H1 (cell line): Measurements from ENCODE around the gene SEMA7A. TPM values are rescaled to one million over a fixed set of nuclear protein-coding genes. Genes with fewer than 3 reads are reported as not detected.

ENCODE experiments used
- BACH1 ChIP-seq: IDR thresholded peaks from 2 replicates; pipeline ENCODE4 v1.6.1; 2012; ENCODE audit warnings: low read length, improper control_type of control experiment
- CBX8 ChIP-seq: fragments of 300-800, 300-1000 bp; sonication (generic); IDR thresholded peaks from 2 replicates; pipeline ENCODE4 v1.7.1; 2016; ENCODE audit warnings: low read depth, low read length, borderline replicate concordance
- RBBP5 ChIP-seq: IDR thresholded peaks from 2 replicates; pipeline ENCODE4 v1.7.1; 2012; ENCODE audit warnings: low read depth, mild to moderate bottlenecking, inconsistent platforms, low read length, moderate library complexity, borderline replicate concordance
- SRF ChIP-seq: IDR thresholded peaks from 2 replicates; pipeline ENCODE4 v1.6.1; 2011; ENCODE audit warnings: mild to moderate bottlenecking, low read depth, low read length, moderate library complexity
- polyA plus RNA-seq, 7 experiments: library from polyadenylated mRNA; depleted of rRNA in 3 of 7; stranded (reverse) in 5 of 7; unstranded in 2 of 7; fragments of >200 nt in 5 of 7; fragments of 200-250 nt in 2 of 7; gene quantifications; 1 replicate in 5 of 7; 2 replicates in 1 of 7; 4 replicates in 1 of 7; pipeline versions ENCODE4 v1.2.1 to v1.2.3, GENCODE V29; 2011 to 2013; ENCODE audit warnings: missing spikeins in 2 of 7, mixed read lengths in 2 of 7
- total RNA-seq: library from RNA; stranded (reverse); fragmentation: NEBNext Ultra II Directional; extraction: Animal tissue kit (Norgen Biotek cat#: 25700); gene quantifications from 2 replicates; pipeline ENCODE4 v1.2.1, GENCODE V29; 2021
- TF ChIP-seq, protein P1 (sequence below), 3 experiments: IDR thresholded peaks; 1 replicate in 2 of 3; 2 replicates in 1 of 3; pipeline versions ENCODE4 v1.5.1 to v1.6.1; 2011; ENCODE audit warnings: low read length in 3 of 3, mild to moderate bottlenecking in 3 of 3, inconsistent platforms in 2 of 3, low read depth in 1 of 3, moderate library complexity in 1 of 3; ENCODE audit not compliant: insufficient read depth in 1 of 3; ENCODE audit errors: control extremely low read depth in 1 of 3
- TF ChIP-seq, protein P2 (sequence below): fragments of 300-600 bp; sonication (generic); IDR thresholded peaks from 2 replicates; pipeline ENCODE4 v1.7.1; 2012; ENCODE audit warnings: low read length, moderate library complexity, mild to moderate bottlenecking, inconsistent platforms; ENCODE audit not compliant: insufficient replicate concordance

The SEMA7A gene
- total and polyA plus RNA-seq, 2 of the 8 experiments (the other 6 are each of a cell fraction or from before 2014, with no cell fraction given): 10.7 to 15.0 TPM

DNA sequence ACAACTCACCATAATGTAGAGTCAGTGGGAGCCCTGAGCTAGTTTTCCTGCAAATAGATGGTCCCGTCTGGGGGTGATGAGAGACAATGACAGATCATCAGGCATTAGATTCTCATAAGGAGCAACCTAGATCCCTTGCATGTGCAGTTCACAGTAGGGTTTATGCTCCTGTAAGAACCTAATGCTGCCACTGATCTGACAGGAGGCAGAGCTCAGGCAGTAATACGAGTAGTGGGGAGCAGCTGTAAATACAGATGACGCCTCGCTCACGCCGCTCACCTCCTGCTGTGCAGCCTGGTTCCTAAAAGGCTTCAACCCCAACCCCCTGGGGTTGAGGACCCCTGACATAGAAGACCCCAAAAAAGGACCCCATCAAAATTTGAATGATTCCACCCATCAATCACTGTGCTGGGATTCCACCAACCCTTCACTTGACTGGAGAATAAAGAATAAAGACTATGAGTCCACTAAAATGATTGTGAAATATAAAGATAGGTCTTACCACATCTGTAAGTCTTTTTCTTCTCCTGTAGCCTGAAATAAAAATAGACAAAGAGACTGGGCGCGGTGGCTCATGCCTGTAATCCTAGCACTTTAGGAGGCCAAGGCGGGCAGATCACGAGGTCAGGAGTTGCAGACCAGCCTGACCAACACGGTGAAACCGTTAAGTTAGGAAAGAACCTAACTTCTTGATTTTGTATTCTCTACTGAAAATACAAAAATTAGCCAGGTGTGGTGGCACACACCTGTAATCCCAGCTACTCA lies 37.1 kb upstream of the SEMA7A start (continued):
- TF ChIP-seq, protein P1, sequence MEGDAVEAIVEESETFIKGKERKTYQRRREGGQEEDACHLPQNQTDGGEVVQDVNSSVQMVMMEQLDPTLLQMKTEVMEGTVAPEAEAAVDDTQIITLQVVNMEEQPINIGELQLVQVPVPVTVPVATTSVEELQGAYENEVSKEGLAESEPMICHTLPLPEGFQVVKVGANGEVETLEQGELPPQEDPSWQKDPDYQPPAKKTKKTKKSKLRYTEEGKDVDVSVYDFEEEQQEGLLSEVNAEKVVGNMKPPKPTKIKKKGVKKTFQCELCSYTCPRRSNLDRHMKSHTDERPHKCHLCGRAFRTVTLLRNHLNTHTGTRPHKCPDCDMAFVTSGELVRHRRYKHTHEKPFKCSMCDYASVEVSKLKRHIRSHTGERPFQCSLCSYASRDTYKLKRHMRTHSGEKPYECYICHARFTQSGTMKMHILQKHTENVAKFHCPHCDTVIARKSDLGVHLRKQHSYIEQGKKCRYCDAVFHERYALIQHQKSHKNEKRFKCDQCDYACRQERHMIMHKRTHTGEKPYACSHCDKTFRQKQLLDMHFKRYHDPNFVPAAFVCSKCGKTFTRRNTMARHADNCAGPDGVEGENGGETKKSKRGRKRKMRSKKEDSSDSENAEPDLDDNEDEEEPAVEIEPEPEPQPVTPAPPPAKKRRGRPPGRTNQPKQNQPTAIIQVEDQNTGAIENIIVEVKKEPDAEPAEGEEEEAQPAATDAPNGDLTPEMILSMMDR (IDR thresholded peaks at IDR 0.05; ENCODE audit: control extremely low read depth in 1 of 3, insufficient read depth in 1 of 3, low read depth in 1 of 3, low read length in 3 of 3): no peak
- TF ChIP-seq SRF (no peak), CBX8 (no peak), BACH1 (no peak), RBBP5 (no peak)
- TF ChIP-seq, protein P2, sequence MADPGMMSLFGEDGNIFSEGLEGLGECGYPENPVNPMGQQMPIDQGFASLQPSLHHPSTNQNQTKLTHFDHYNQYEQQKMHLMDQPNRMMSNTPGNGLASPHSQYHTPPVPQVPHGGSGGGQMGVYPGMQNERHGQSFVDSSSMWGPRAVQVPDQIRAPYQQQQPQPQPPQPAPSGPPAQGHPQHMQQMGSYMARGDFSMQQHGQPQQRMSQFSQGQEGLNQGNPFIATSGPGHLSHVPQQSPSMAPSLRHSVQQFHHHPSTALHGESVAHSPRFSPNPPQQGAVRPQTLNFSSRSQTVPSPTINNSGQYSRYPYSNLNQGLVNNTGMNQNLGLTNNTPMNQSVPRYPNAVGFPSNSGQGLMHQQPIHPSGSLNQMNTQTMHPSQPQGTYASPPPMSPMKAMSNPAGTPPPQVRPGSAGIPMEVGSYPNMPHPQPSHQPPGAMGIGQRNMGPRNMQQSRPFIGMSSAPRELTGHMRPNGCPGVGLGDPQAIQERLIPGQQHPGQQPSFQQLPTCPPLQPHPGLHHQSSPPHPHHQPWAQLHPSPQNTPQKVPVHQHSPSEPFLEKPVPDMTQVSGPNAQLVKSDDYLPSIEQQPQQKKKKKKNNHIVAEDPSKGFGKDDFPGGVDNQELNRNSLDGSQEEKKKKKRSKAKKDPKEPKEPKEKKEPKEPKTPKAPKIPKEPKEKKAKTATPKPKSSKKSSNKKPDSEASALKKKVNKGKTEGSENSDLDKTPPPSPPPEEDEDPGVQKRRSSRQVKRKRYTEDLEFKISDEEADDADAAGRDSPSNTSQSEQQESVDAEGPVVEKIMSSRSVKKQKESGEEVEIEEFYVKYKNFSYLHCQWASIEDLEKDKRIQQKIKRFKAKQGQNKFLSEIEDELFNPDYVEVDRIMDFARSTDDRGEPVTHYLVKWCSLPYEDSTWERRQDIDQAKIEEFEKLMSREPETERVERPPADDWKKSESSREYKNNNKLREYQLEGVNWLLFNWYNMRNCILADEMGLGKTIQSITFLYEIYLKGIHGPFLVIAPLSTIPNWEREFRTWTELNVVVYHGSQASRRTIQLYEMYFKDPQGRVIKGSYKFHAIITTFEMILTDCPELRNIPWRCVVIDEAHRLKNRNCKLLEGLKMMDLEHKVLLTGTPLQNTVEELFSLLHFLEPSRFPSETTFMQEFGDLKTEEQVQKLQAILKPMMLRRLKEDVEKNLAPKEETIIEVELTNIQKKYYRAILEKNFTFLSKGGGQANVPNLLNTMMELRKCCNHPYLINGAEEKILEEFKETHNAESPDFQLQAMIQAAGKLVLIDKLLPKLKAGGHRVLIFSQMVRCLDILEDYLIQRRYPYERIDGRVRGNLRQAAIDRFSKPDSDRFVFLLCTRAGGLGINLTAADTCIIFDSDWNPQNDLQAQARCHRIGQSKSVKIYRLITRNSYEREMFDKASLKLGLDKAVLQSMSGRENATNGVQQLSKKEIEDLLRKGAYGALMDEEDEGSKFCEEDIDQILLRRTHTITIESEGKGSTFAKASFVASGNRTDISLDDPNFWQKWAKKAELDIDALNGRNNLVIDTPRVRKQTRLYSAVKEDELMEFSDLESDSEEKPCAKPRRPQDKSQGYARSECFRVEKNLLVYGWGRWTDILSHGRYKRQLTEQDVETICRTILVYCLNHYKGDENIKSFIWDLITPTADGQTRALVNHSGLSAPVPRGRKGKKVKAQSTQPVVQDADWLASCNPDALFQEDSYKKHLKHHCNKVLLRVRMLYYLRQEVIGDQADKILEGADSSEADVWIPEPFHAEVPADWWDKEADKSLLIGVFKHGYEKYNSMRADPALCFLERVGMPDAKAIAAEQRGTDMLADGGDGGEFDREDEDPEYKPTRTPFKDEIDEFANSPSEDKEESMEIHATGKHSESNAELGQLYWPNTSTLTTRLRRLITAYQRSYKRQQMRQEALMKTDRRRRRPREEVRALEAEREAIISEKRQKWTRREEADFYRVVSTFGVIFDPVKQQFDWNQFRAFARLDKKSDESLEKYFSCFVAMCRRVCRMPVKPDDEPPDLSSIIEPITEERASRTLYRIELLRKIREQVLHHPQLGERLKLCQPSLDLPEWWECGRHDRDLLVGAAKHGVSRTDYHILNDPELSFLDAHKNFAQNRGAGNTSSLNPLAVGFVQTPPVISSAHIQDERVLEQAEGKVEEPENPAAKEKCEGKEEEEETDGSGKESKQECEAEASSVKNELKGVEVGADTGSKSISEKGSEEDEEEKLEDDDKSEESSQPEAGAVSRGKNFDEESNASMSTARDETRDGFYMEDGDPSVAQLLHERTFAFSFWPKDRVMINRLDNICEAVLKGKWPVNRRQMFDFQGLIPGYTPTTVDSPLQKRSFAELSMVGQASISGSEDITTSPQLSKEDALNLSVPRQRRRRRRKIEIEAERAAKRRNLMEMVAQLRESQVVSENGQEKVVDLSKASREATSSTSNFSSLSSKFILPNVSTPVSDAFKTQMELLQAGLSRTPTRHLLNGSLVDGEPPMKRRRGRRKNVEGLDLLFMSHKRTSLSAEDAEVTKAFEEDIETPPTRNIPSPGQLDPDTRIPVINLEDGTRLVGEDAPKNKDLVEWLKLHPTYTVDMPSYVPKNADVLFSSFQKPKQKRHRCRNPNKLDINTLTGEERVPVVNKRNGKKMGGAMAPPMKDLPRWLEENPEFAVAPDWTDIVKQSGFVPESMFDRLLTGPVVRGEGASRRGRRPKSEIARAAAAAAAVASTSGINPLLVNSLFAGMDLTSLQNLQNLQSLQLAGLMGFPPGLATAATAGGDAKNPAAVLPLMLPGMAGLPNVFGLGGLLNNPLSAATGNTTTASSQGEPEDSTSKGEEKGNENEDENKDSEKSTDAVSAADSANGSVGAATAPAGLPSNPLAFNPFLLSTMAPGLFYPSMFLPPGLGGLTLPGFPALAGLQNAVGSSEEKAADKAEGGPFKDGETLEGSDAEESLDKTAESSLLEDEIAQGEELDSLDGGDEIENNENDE: no peak
